A549 (cell line): Measurements from ENCODE around the gene IGF1. TPM values are rescaled to one million over a fixed set of nuclear protein-coding genes. Genes with fewer than 3 reads are reported as not detected.

Experiments used
- ATAC-seq, 2 experiments: fragments of 200-7000 bp in 1 of 2; fragments of >200 bp in 1 of 2; cut with Nextera tagmentation in 1 of 2; cut with Tn5 transposase in 1 of 2; 3 replicates each; pipeline versions ENCODE4 v1.8.0 to v1.9.1; 2018 to 2020; ENCODE audit warnings: mild to moderate bottlenecking in 1 of 2, moderate library complexity in 1 of 2
- CTCF ChIA-PET: fragments of 300-600 bp; sonication (Branson Sonifier 250); formaldehyde crosslinking; extraction: SDS; loops from one replicate; lab custom pipeline; 2021; ENCODE audit warnings: antibody characterized with exemption, inconsistent platforms; lab: Yijun Ruan, JAX
- POLR2A ChIA-PET: fragments of 350-600 bp; formaldehyde crosslinking; extraction: SDS; loops from one replicate; lab custom pipeline; 2021; ENCODE audit warnings: antibody characterized with exemption, inconsistent platforms; lab: Yijun Ruan, JAX
- DNase-seq, 2 experiments: peaks; one replicate each; pipeline versions ENCODE4 v3.0.0 to v3.0.0-alpha.2; 2011 to 2016; ENCODE audit warnings: low read depth in 1 of 2, low spot score in 1 of 2
- FAIRE-seq: peaks from 2 replicates; lab custom pipeline; 2011; peaks lifted over from hg19 to GRCh38; lab: Jason Lieb, UNC
- H3K27ac ChIP-seq, 2 experiments: fragments of >200 bp; sonication (Bioruptor Twin); formaldehyde crosslinking; 3 replicates each; pipeline ENCODE4 v1.5.1; 2016 to 2017
- H3K4me1 ChIP-seq: fragments of >200 bp; sonication (Bioruptor Twin); formaldehyde crosslinking; 3 replicates; pipeline ENCODE4 v1.6.1; 2016
- H3K4me2 ChIP-seq: fragments of >200 bp; sonication (Bioruptor Twin); formaldehyde crosslinking; 3 replicates; pipeline ENCODE4 v1.6.1; 2016
- H3K4me3 ChIP-seq: fragments of >200 bp; sonication (Bioruptor Twin); formaldehyde crosslinking; 3 replicates; pipeline ENCODE4 v1.5.1; 2016
- H3K9me3 ChIP-seq: fragments of >200 bp; sonication (Bioruptor Twin); formaldehyde crosslinking; 3 replicates; pipeline ENCODE4 v1.6.1; 2016
- BCL3 ChIP-seq: fragments of >200 bp; sonication (Bioruptor Twin); formaldehyde crosslinking; IDR thresholded peaks from 3 replicates; pipeline ENCODE4 v1.6.1; 2016
- CBX8 ChIP-seq: fragments of 200-600 bp; sonication (generic); IDR thresholded peaks from 2 replicates; pipeline ENCODE4 v1.6.1; 2016
- EHF ChIP-seq: fragments of 250-450 bp; sonication (Bioruptor Pico); IDR thresholded peaks from 2 replicates; pipeline ENCODE4 v1.5.0; 2020; ENCODE audit warnings: mild to moderate bottlenecking
- EHMT2 ChIP-seq: fragments of 200-600 bp; sonication (generic); IDR thresholded peaks from 2 replicates; pipeline ENCODE4 v1.6.1; 2016; ENCODE audit warnings: antibody characterized with exemption, low read depth, mild to moderate bottlenecking, moderate library complexity
- ESRRA ChIP-seq: fragments of 150-350 bp; IDR thresholded peaks from 2 replicates; pipeline ENCODE4 v1.6.1; 2014; ENCODE audit warnings: mild to moderate bottlenecking, low read length, borderline replicate concordance
- HMGXB4 ChIP-seq: fragments of 250-450 bp; sonication (Bioruptor Pico); IDR thresholded peaks from 2 replicates; pipeline ENCODE4 v1.5.0; 2021; ENCODE audit warnings: mild to moderate bottlenecking, moderate library complexity, borderline replicate concordance
- HOXB13 ChIP-seq: fragments of 250-450 bp; sonication (Bioruptor Pico); IDR thresholded peaks from 2 replicates; pipeline ENCODE4 v1.5.0; 2020; ENCODE audit warnings: low read depth, mild to moderate bottlenecking, moderate library complexity
- JUN ChIP-seq, 2 experiments: fragments of >200 bp; sonication (Bioruptor Twin); formaldehyde crosslinking; IDR thresholded peaks; 2 replicates in 1 of 2; 3 replicates in 1 of 2; pipeline ENCODE4 v1.6.1; 2016 to 2017
- JUNB ChIP-seq: fragments of >200 bp; sonication (Bioruptor Twin); formaldehyde crosslinking; IDR thresholded peaks from 2 replicates; pipeline ENCODE4 v1.6.1; 2016
- MAFK ChIP-seq: fragments of 450-650 bp; IDR thresholded peaks from 2 replicates; pipeline ENCODE4 v1.6.1; 2014; ENCODE audit not compliant: partially characterized antibody
- MAZ ChIP-seq: fragments of 150-350 bp; IDR thresholded peaks from 2 replicates; pipeline ENCODE4 v1.6.1; 2014; ENCODE audit warnings: antibody characterized with exemption, low read depth, low read length, borderline replicate concordance
- MYC ChIP-seq: IDR thresholded peaks from 2 replicates; pipeline ENCODE4 v1.6.1; 2012; ENCODE audit warnings: mild to moderate bottlenecking, inconsistent platforms, low read length, improper control_type of control experiment, borderline replicate concordance
- PHF8 ChIP-seq: fragments of 200-600 bp; sonication (generic); IDR thresholded peaks from 2 replicates; pipeline ENCODE4 v1.6.1; 2016; ENCODE audit warnings: low read depth, mild to moderate bottlenecking, antibody characterized with exemption, moderate library complexity, borderline replicate concordance
- RARB ChIP-seq: fragments of 250-450 bp; sonication (Bioruptor Pico); IDR thresholded peaks from 2 replicates; pipeline ENCODE4 v1.8.0; 2021; ENCODE audit warnings: mild to moderate bottlenecking, moderate library complexity
- REST ChIP-seq: fragments of 200-600 bp; sonication (generic); IDR thresholded peaks from 2 replicates; pipeline ENCODE4 v1.6.1; 2016; ENCODE audit warnings: antibody characterized with exemption, mild to moderate bottlenecking, moderate library complexity
- RFX5 ChIP-seq: fragments of 450-650 bp; IDR thresholded peaks from 2 replicates; pipeline ENCODE4 v1.7.1; 2014; ENCODE audit warnings: antibody characterized with exemption, mild to moderate bottlenecking, moderate library complexity
- TP53 ChIP-seq: fragments of 250-450 bp; sonication (Bioruptor Pico); IDR thresholded peaks from 2 replicates; pipeline ENCODE4 v1.5.0; 2021; ENCODE audit warnings: mild to moderate bottlenecking, moderate library complexity
- ZFP36 ChIP-seq: fragments of 450-650 bp; IDR thresholded peaks from 2 replicates; pipeline ENCODE4 v1.6.1; 2014; ENCODE audit warnings: borderline replicate concordance; ENCODE audit not compliant: partially characterized antibody
- ZSCAN20 ChIP-seq: fragments of 250-450 bp; sonication (Bioruptor Pico); IDR thresholded peaks from 2 replicates; pipeline ENCODE4 v1.8.0; 2022; ENCODE audit warnings: mild to moderate bottlenecking, moderate library complexity
- WGBS: methylation state at CpG from one replicate; pipeline ENCODE4 v1.1.6; 2017; ENCODE audit errors: missing lambda C conversion rate; 5-methylcytosine and 5-hydroxymethylcytosine counted together
- polyA plus RNA-seq, 4 experiments: library from polyadenylated mRNA; depleted of rRNA in 3 of 4; stranded (reverse); fragments of >200 nt; fragmentation: RNase III in 1 of 4; extraction: RNeasy Plus Mini Kit Qiagen cat#74134 plus additional on column Dnase treatment in 1 of 4; gene quantifications; 2 replicates in 3 of 4; 3 replicates in 1 of 4; pipeline ENCODE4 v1.2.3, GENCODE V29; 2011 to 2017

Gene IGF1
- polyA plus RNA-seq, 2 of the 4 experiments (the other 2 are of a cell fraction) = 0.16 TPM; not detected in 1

GRCh38 chr12:102436867-102437266 is 43.5 kb downstream of the IGF1 start:
- no peaks in the 10 kb centered on the region for H3K9me3 ChIP-seq
- H3K4me1 ChIP-seq = no peaks in the 10 kb centered on the region
- TF ChIP-seq JUN (IDR thresholded peaks at IDR 0.05) (no peak), CBX8 (no peak), ZFP36 (no peak), MYC (no peak), MAZ (no peak), ESRRA (no peak), RFX5 (no peak), HOXB13 (CRISPR knock-in tag) (no peak), EHMT2 (no peak), RARB (CRISPR knock-in tag) (no peak), MAFK (no peak), EHF (CRISPR knock-in tag) (no peak)
- no peak for FAIRE-seq
- ChIA-PET POLR2A (no interaction called here), CTCF (interaction anchor here (1.7 to 1.8 kb wide), 2 partner anchors 11 to 20 kb away, joined by 3 to 5 read pairs; no protein-coding TSS in a partner anchor)
- no peak overlapping the region for H3K27ac ChIP-seq
- no peak for ATAC-seq
- H3K4me3 ChIP-seq = no peak overlapping the region
- WGBS = 20% methylated on average over 4 of the region's 4 CpGs
- H3K4me2 ChIP-seq = no peak overlapping the region
- DNase-seq = no peak

GRCh38 chr12:102435827-102436436 is 44.4 kb downstream of the IGF1 start:
- Histone ChIP-seq H3K4me3 (no peak overlapping the region), H3K4me1 (no peaks in the 10 kb centered on the region), H3K27ac (no peak overlapping the region), H3K4me2 (no peak overlapping the region), H3K9me3 (no peaks in the 10 kb centered on the region)
- CTCF ChIA-PET = interaction anchor here (0.5 to 1.8 kb wide), 3 partner anchors 10 to 561 kb away, joined by 3 to 5 read pairs (median 4); no protein-coding TSS in a partner anchor
- FAIRE-seq (no peak), ATAC-seq (no peak), DNase-seq (no peak)
- TF ChIP-seq REST (no peak), PHF8 (no peak), JUNB (no peak), HMGXB4 (CRISPR knock-in tag) (no peak), EHMT2 (no peak), ZSCAN20 (CRISPR knock-in tag) (no peak), TP53 (no peak), BCL3 (no peak)
- POLR2A ChIA-PET = no interaction called here
- 82% methylated on average over 4 of the region's 4 CpGs for WGBS
